COLO668 (cell line): Measurements from ENCODE around the gene LMX1B.
"Not testable (repeated sequence)": the region's sequence is repeated elsewhere in the genome, so short reads cannot be mapped to it uniquely, and the experiment has no call there.

Source experiments
- DNase-seq: peaks from one replicate; lab custom pipeline; 2025; ENCODE audit not compliant: unreplicated experiment; lab: John Stamatoyannopoulos, UW

The LMX1B gene

GRCh38 chr9:126705767-126706697 is 92.3 kb downstream of the LMX1B start:
- peak; percentile 57 for DNase-seq

- DNase-seq: no peak
These were observed 92.9 kb downstream of the LMX1B start for GRCh38 chr9:126706698-126707053.

- DNase-seq: no peak
These were observed 93.4 kb downstream of the LMX1B start for GRCh38 chr9:126707083-126707482.

GRCh38 chr9:126707712-126708111 is 94.0 kb downstream of the LMX1B start:
- not testable (repeated sequence) for DNase-seq

- no peak for DNase-seq
These were observed 94.5 kb downstream of the LMX1B start for GRCh38 chr9:126708178-126708577.

- no peak for DNase-seq
These were observed 95.5 kb downstream of the LMX1B start for GRCh38 chr9:126709241-126709640.

GRCh38 chr9:126715382-126715781 is 101.7 kb downstream of the LMX1B start:
- no peak for DNase-seq

GRCh38 chr9:126717441-126717840 is 103.7 kb downstream of the LMX1B start:
- DNase-seq: not testable (repeated sequence)

- DNase-seq: peak; percentile 34
These were observed 105.9 kb downstream of the LMX1B start for GRCh38 chr9:126719618-126720031.

- DNase-seq: no peak
These were observed 106.3 kb downstream of the LMX1B start for GRCh38 chr9:126720036-126720435.

GRCh38 chr9:126720661-126721563 is 107.2 kb downstream of the LMX1B start:
- no peak for DNase-seq

GRCh38 chr9:126721564-126721981 is 107.8 kb downstream of the LMX1B start:
- no peak for DNase-seq

GRCh38 chr9:126722252-126722921 is 108.7 kb downstream of the LMX1B start:
- DNase-seq: no peak

GRCh38 chr9:126722922-126723806 is 109.4 kb downstream of the LMX1B start:
- DNase-seq: peak; percentile 31

- DNase-seq: no peak
These were observed 110.1 kb downstream of the LMX1B start for GRCh38 chr9:126723807-126724172.

- no peak for DNase-seq
These were observed 110.5 kb downstream of the LMX1B start for GRCh38 chr9:126724226-126724625.

- DNase-seq: not testable (repeated sequence)
These were observed 111.8 kb downstream of the LMX1B start for GRCh38 chr9:126725485-126725884.

GRCh38 chr9:126728210-126728609 is 114.5 kb downstream of the LMX1B start:
- not testable (repeated sequence) for DNase-seq

GRCh38 chr9:126730592-126730991 is 116.9 kb downstream of the LMX1B start:
- not testable (repeated sequence) for DNase-seq

GRCh38 chr9:126733005-126733404 is 119.3 kb downstream of the LMX1B start:
- no peak for DNase-seq
